Muscle of leg (tissue), 16 donors: ENCODE results near the gene CUL5. TPM values are rescaled to one million over a fixed set of nuclear protein-coding genes. Genes with fewer than 3 reads are reported as not detected.

Source experiments
- DNase-seq: peaks from one replicate; pipeline ENCODE4 v3.0.0; 2013
- H3K27ac ChIP-seq: one replicate; pipeline ENCODE4 v1.5.1; 2013; ENCODE audit warnings: mild to moderate bottlenecking, low read length, control low read depth
- H3K27me3 ChIP-seq: one replicate; pipeline ENCODE4 v1.6.1; 2013; ENCODE audit warnings: low read length; ENCODE audit not compliant: control insufficient read depth, insufficient read depth
- H3K36me3 ChIP-seq: one replicate; pipeline ENCODE4 v1.6.1; 2013; ENCODE audit warnings: low read length; ENCODE audit not compliant: control insufficient read depth, insufficient read depth
- H3K4me1 ChIP-seq: one replicate; pipeline ENCODE4 v1.6.1; 2013; ENCODE audit warnings: low read length; ENCODE audit not compliant: control insufficient read depth, insufficient read depth
- H3K4me3 ChIP-seq: one replicate; pipeline ENCODE4 v1.5.1; 2013; ENCODE audit warnings: low read length, control low read depth
- H3K9me3 ChIP-seq: replicated peaks from 2 replicates; pipeline ENCODE4 v1.6.1; 2013; ENCODE audit warnings: low read depth, low read length; ENCODE audit not compliant: control insufficient read depth
- WGBS: methylation state at CpG from one replicate; pipeline ENCODE4 v1.1.5; 2013; ENCODE audit warnings: missing lambda C conversion rate; ENCODE audit not compliant: insufficient coverage; 5-methylcytosine and 5-hydroxymethylcytosine counted together
- long read RNA-seq, 11 donors: transcript quantifications; one replicate each; lab custom pipeline, GENCODE V29; 2026
- polyA plus RNA-seq, 8 donors: library from polyadenylated mRNA; unstranded; fragments of 120-200 nt; gene quantifications; one replicate each; pipeline versions ENCODE4 v1.2.1 to v1.2.3, GENCODE V29; 2013; ENCODE audit warnings: inconsistent platforms in 1 of 8, low replicate concordance in 1 of 8; ENCODE audit not compliant: insufficient read length in 8 of 8, insufficient read depth in 1 of 8
- total RNA-seq: library from RNA; stranded (reverse); fragments of 120-200 nt; gene quantifications from one replicate; pipeline ENCODE4 v1.2.4, GENCODE V29; 2013

Gene CUL5
- total RNA-seq (33.8 TPM), polyA plus RNA-seq (10 to 100 TPM; 17.2 to 28.9 (median 25.1) TPM)
- long read RNA-seq, donor 1, full-length matches to known transcripts, result 1 of 1 reads
- long read RNA-seq, donor 1, partial matches to known transcripts, result 0 of 1 reads
- long read RNA-seq, donor 1, other reads (novel, unspliced or antisense), result 0 of 1 reads
- long read RNA-seq, donor 2, result 0 reads
- long read RNA-seq, donor 3, full-length matches to known transcripts, result 3 of 3 reads
- long read RNA-seq, donor 3, partial matches to known transcripts, result 0 of 3 reads
- long read RNA-seq, donor 3, other reads (novel, unspliced or antisense), result 0 of 3 reads
- long read RNA-seq, donor 4, full-length matches to known transcripts, result 4 of 4 reads
- long read RNA-seq, donor 4, partial matches to known transcripts, result 0 of 4 reads
- long read RNA-seq, donor 4, other reads (novel, unspliced or antisense), result 0 of 4 reads
- long read RNA-seq, donor 5, full-length matches to known transcripts, result 9 of 21 reads
- long read RNA-seq, donor 5, partial matches to known transcripts, result 12 of 21 reads
- long read RNA-seq, donor 5, other reads (novel, unspliced or antisense), result 0 of 21 reads
- long read RNA-seq, donor 6, partial matches to known transcripts, result 0 of 1 reads
- long read RNA-seq, donor 6, other reads (novel, unspliced or antisense), result 0 of 1 reads
- long read RNA-seq, donor 7, partial matches to known transcripts, result 13 of 14 reads
- long read RNA-seq, donor 7, other reads (novel, unspliced or antisense), result 0 of 14 reads
- long read RNA-seq, donor 8, full-length matches to known transcripts, result 4 of 4 reads
- long read RNA-seq, donor 8, partial matches to known transcripts, result 0 of 4 reads
- long read RNA-seq, donor 8, other reads (novel, unspliced or antisense), result 0 of 4 reads
- long read RNA-seq, donor 9, full-length matches to known transcripts, result 5 of 52 reads
- long read RNA-seq, donor 9, partial matches to known transcripts, result 47 of 52 reads
- long read RNA-seq, donor 9, other reads (novel, unspliced or antisense), result 0 of 52 reads
- long read RNA-seq, donor 10, full-length matches to known transcripts, result 5 of 5 reads
- long read RNA-seq, donor 10, partial matches to known transcripts, result 0 of 5 reads
- long read RNA-seq, donor 10, other reads (novel, unspliced or antisense), result 0 of 5 reads
- long read RNA-seq, donor 11, full-length matches to known transcripts, result 4 of 57 reads
- long read RNA-seq, donor 11, partial matches to known transcripts, result 53 of 57 reads
- long read RNA-seq, donor 11, other reads (novel, unspliced or antisense), result 0 of 57 reads

DNA sequence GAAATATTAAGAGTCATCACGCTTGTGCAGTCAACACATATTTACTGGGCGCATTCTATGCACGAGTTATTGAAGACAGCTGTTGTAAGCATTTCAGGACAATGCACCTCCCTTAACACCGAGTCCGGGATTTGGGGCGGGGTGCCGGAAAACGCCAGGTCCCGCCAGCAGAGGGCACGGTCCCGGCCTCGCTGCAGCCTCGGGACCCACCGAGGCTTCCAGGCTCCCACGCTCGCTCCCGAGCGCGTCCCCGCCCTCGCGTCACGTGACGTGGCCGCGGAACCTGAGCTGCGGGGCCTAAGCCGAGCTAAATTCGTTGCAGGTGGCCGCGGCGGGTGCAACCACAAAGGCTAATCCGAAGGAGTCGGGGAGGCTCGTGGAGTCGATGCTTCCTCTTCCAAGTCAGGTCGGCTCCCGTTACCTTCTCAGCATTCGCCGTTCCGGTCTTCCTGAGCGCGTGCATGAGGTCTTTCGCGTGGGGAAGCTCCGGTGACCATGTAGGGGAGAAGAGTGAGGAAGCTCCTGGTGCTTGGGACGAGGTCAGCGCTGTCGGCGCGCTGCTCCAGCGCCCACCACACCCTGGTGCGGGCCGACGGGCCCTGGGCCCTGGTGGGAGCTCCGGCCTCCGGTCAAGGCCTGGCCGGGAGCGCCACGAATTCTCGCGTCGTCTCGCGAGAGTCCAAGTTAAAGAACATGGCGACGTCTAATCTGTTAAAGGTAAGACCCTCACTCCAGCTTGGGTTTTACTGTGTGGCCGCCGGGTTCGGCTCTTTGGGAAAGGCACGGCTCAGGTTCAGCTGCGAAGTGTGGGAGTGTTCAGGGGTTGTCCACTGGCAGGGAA is at the start of gene CUL5:
TSS of gene CUL5 (plus strand) at position 243 of the 841 bp plus-strand sequence. CDS start at position 694, 451 bp downstream.
- H3K9me3 ChIP-seq, result no peaks in the 10 kb centered on the region
- H3K36me3 ChIP-seq, result no peaks in the 10 kb centered on the region
- under 1% methylated on average over 68 of the region's 72 CpGs for WGBS
- H3K4me1 ChIP-seq, result peaks cover 5% of the 10 kb centered on the region
- no peaks in the 10 kb centered on the region for H3K27me3 ChIP-seq
- H3K27ac ChIP-seq, result peak within 1 kb of the TSS; percentile 100
- peak; percentile 97 for DNase-seq
- peak within 1 kb of the TSS; percentile 99 for H3K4me3 ChIP-seq

DNA sequence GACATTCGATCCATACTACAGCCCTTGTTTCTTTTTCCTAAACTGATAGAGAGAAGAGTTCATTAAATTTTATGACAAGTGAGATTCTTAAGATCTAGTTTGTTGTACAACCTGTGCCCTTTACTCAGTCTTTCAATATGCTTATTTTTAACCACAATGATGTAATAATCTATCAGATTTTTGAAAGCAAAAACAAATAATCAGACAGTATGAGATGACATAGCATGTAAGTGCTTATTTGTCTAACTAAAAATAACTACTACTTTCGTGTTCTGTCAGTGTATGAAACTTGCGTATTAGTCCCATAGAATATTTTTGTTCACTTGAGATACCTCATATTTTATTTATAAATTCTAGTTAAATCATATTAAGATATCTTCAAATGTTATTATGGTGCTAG is 47.2 kb upstream of the CUL5 start:
- no CpG with 5 or more reads among the region's 3 CpGs for WGBS
- Histone ChIP-seq H3K4me3 (no peak overlapping the region), H3K27me3 (no peaks in the 10 kb centered on the region), H3K36me3 (no peaks in the 10 kb centered on the region), H3K4me1 (no peaks in the 10 kb centered on the region), H3K9me3 (no peaks in the 10 kb centered on the region), H3K27ac (no peak overlapping the region)
- DNase-seq, result no peak

DNA sequence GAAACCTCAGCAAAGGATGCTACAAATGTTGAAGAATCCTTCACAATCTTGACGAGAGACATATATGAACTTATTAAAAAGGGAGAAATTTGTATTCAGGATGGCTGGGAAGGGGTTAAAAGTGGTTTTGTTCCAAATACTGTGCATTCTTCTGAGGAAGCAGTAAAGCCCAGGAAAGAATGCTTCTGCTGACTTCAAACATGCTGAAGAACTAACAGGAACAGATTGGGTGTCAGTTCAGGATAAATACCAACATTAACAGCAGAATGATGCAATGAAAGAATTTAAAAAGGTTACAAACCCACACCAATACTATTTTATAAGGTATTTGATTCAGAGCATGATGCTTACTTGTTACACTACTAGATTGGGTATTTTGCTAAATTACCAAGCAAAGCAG is 46.5 kb upstream of the CUL5 start:
- no peak overlapping the region for H3K4me3 ChIP-seq
- no peaks in the 10 kb centered on the region for H3K27me3 ChIP-seq
- H3K27ac ChIP-seq, result no peak overlapping the region
- DNase-seq, result no peak
- H3K36me3 ChIP-seq, result no peaks in the 10 kb centered on the region
- H3K4me1 ChIP-seq, result no peaks in the 10 kb centered on the region
- no peaks in the 10 kb centered on the region for H3K9me3 ChIP-seq
- WGBS, result no CpG with 5 or more reads among the region's 1 CpG

DNA sequence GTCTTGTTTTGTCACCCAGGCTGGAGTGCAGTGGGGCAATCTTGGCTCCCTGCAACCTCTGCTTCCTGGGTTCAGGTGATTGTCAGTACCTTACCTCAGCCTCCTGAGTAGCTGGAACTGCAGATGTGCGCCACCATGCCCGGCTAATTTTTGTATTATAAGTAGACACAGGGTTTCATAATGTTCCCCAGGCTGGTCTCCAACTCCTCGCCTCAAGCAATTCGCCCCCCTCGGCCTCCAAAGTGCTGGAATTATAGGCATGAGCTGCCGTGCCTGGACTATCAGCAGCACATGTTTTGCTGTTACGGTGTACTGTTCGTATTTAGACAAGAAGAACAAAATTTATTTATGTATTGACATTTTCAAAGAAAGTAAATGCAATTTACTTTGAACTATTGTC is 45.6 kb upstream of the CUL5 start:
- Histone ChIP-seq H3K36me3 (no peaks in the 10 kb centered on the region), H3K27me3 (no peaks in the 10 kb centered on the region), H3K9me3 (no peaks in the 10 kb centered on the region), H3K27ac (no peak overlapping the region), H3K4me1 (no peaks in the 10 kb centered on the region), H3K4me3 (no peak overlapping the region)
- no peak for DNase-seq
- WGBS, result 90% methylated on average over 2 of the region's 8 CpGs

DNA sequence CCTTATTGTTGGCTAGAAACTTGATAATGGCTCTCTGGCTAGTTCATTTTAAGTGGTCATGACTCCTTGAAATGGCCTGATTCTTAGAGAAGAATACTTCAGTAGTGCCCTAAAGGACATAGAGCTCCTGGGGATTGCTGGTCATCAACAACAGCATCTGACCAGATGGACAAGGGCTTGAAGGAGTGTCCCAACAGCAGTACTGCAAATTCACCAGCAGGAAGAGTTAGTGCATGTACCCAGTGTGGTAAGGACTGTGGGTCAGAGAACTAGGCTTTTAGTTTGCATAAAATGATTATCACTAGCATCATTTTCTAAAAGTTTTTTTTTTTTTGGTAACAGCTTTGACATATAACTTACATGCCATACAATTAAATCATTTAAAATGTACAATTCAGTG is 39.5 kb upstream of the CUL5 start:
- no peaks in the 10 kb centered on the region for H3K9me3 ChIP-seq
- no peak overlapping the region for H3K4me3 ChIP-seq
- H3K27ac ChIP-seq, result no peak overlapping the region
- no peaks in the 10 kb centered on the region for H3K4me1 ChIP-seq
- H3K27me3 ChIP-seq, result no peaks in the 10 kb centered on the region
- no peaks in the 10 kb centered on the region for H3K36me3 ChIP-seq
- no peak for DNase-seq

DNA sequence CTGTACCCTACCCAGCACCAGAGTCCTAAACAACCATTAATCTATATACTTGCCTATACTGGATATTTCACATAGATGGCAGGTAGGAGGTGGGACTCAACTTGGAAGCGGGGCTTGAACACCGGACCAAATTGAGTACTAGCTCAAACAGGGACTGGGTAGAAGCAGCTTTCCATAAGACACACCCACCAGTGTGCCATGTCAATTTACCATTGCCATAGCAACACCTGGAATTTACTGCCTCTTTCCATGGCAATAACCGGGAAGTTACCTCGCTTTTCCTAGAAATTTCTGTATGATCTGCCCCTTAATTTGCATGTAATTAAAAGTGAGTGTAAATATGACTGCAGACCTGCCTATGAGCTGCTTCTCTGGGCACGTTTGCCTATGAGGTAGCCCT is 38.6 kb upstream of the CUL5 start:
- no peak overlapping the region for H3K27ac ChIP-seq
- no peaks in the 10 kb centered on the region for H3K9me3 ChIP-seq
- 40% methylated on average over 1 of the region's 5 CpGs for WGBS
- no peaks in the 10 kb centered on the region for H3K4me1 ChIP-seq
- H3K36me3 ChIP-seq, result no peaks in the 10 kb centered on the region
- no peak overlapping the region for H3K4me3 ChIP-seq
- no peak for DNase-seq
- no peaks in the 10 kb centered on the region for H3K27me3 ChIP-seq

DNA sequence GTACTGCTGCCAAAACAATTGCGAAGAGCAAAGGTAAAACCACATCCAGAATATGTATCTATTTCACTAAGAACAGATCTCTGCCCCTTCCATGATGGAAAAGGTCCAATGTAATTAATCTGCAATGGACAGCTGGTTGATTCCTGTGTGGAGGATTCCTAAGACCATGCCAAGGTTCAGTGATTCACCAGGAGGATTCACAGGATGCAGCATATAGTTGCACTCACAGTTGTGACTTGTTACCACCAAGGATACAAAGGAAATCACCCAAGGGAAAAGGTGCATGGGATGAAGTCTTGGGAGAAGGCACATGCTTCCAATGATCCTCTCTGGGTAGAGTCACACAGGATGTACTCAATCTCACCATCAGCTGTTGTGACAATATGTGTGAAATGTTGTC is 35.1 kb upstream of the CUL5 start:
- Histone ChIP-seq H3K36me3 (no peaks in the 10 kb centered on the region), H3K4me1 (no peaks in the 10 kb centered on the region), H3K9me3 (no peaks in the 10 kb centered on the region), H3K27me3 (no peaks in the 10 kb centered on the region), H3K4me3 (no peak overlapping the region), H3K27ac (no peak overlapping the region)
- no peak for DNase-seq
- WGBS, result no CpG with 5 or more reads among the region's 1 CpG

DNA sequence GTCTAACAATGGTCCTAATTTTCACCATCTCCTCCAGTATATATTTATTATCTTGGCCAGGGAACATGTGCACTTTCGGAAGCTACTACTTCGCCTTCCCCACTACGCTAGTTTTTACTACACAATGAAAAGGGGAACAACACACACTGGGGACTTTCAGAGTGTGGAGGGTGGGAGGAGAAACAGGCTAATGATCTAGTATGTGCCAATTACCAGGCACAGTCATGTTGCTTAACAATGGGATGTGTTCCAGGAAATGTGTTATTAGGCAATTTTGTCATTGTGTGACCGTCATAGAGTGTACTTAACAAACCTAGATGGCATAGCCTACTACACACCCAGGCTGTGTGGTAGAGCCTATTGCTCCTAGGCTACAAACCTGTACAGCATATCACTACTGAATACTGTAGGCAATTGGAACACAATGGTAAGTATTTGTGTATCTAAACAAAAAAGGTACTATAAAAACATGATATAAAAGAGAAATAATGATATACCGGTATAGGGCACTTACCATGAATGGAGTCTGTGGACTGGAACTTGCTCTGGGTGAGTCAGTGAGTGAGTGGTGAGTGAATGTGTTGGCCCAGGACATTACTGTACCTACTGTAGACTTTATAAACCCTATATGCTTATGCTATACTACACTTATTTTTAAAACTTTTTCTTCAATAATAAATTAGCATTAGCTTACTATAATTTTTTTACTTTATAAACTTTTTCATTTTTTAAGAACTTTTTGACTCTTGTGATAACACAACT is 20.1 kb upstream of the CUL5 start:
- no CpG with 5 or more reads among the region's 5 CpGs for WGBS
- Histone ChIP-seq H3K4me3 (no peak overlapping the region), H3K27me3 (no peaks in the 10 kb centered on the region), H3K4me1 (no peaks in the 10 kb centered on the region), H3K27ac (no peak overlapping the region), H3K36me3 (no peaks in the 10 kb centered on the region), H3K9me3 (no peaks in the 10 kb centered on the region)
- DNase-seq, result no peak

DNA sequence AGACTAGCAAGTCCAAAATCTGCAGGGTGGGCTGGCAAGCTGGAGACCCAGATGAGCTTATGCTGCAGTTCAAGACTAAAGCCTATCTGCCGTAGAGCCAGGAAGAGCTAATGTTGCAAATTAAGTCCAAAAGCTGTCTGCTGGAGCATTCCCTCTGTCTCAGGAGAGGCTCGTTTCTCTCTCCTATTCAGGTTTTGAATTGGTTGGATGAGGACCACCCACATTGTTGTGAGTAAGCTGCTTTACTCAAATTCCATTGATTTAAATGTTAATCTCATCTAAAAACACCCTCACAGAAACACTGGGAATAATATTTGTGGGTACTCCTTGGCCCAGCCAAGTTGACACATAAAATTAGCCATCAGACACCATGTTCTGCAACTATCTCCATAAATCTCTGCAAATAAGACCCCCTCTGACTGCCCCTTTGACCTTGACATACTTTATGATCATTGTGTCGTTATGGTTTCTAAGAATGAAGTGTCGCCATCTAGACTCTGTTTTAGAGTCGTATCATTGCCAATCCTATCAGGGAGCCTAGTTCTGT is 16.8 kb upstream of the CUL5 start:
- H3K4me1 ChIP-seq, result no peaks in the 10 kb centered on the region
- 20% methylated on average over 1 of the region's 5 CpGs for WGBS
- H3K4me3 ChIP-seq, result no peak overlapping the region
- no peaks in the 10 kb centered on the region for H3K27me3 ChIP-seq
- no peaks in the 10 kb centered on the region for H3K36me3 ChIP-seq
- H3K9me3 ChIP-seq, result no peaks in the 10 kb centered on the region
- no peak overlapping the region for H3K27ac ChIP-seq
- DNase-seq, result peak; percentile 25
